AG08395 (cell line): ENCODE results near the gene AFAP1L2.
A peak's percentile ranks its signal among the peaks of the same experiment; 100 is the strongest.
"Not testable (repeated sequence)": the region's sequence is repeated elsewhere in the genome, so short reads cannot be mapped to it uniquely, and the experiment has no call there.

Experiments used
- DNase-seq: peaks from one replicate; pipeline ENCODE4 v3.0.0; 2012; ENCODE audit warnings: mixed read lengths, low spot score

Gene AFAP1L2

GRCh38 chr10:114359041-114359952 lies 45.0 kb downstream of the AFAP1L2 start:
- no peak for DNase-seq

GRCh38 chr10:114357515-114357996 lies 46.7 kb downstream of the AFAP1L2 start:
- no peak for DNase-seq

- peak; percentile 21 for DNase-seq
Measured at GRCh38 chr10:114356751-114357514, 47.4 kb downstream of the AFAP1L2 start.

- DNase-seq, result no peak
Measured at GRCh38 chr10:114356126-114356525, 48.2 kb downstream of the AFAP1L2 start.

- DNase-seq, result no peak
Measured at GRCh38 chr10:114353383-114353782, 50.9 kb downstream of the AFAP1L2 start.

- DNase-seq, result no peak
Measured at GRCh38 chr10:114352653-114353298, 51.5 kb downstream of the AFAP1L2 start.

- DNase-seq, result no peak
Measured at GRCh38 chr10:114350751-114351150, 53.6 kb downstream of the AFAP1L2 start.

- no peak for DNase-seq
Measured at GRCh38 chr10:114349522-114350215, 54.6 kb downstream of the AFAP1L2 start.

GRCh38 chr10:114349071-114349470 lies 55.2 kb downstream of the AFAP1L2 start:
- DNase-seq, result not testable (repeated sequence)

GRCh38 chr10:114347791-114348190 lies 56.5 kb downstream of the AFAP1L2 start:
- no peak for DNase-seq

- DNase-seq, result no peak
Measured at GRCh38 chr10:114347241-114347640, 57.1 kb downstream of the AFAP1L2 start.

GRCh38 chr10:114346176-114347031 lies 57.9 kb downstream of the AFAP1L2 start:
- no peak for DNase-seq

- DNase-seq, result no peak
Measured at GRCh38 chr10:114345701-114346100, 58.6 kb downstream of the AFAP1L2 start.

GRCh38 chr10:114343623-114344505 lies 60.4 kb downstream of the AFAP1L2 start:
- DNase-seq, result no peak

GRCh38 chr10:114342976-114343375 lies 61.3 kb downstream of the AFAP1L2 start:
- DNase-seq, result no peak

GRCh38 chr10:114340816-114341215 lies 63.5 kb downstream of the AFAP1L2 start:
- DNase-seq, result no peak

GRCh38 chr10:114337510-114338462 lies 66.5 kb downstream of the AFAP1L2 start:
- DNase-seq, result no peak

GRCh38 chr10:114336823-114337509 lies 67.3 kb downstream of the AFAP1L2 start:
- no peak for DNase-seq
